Neural cell (in vitro differentiated cells): ENCODE measurements around the gene TLE7. TPM values are rescaled to one million over a fixed set of nuclear protein-coding genes. Genes with fewer than 3 reads are reported as not detected.

ENCODE experiments used
- H2AFZ ChIP-seq: fragments of 200-600, 300-800 bp; sonication (generic), shearing (Covaris generic); 2 replicates; pipeline ENCODE4 v1.6.0; 2014; ENCODE audit warnings: low read depth, mild to moderate bottlenecking, antibody characterized with exemption, low read length, moderate library complexity
- H3F3A ChIP-seq: fragments of 200-600 bp; shearing (Covaris generic); 2 replicates; pipeline ENCODE4 v1.6.1; 2016; ENCODE audit warnings: mild to moderate bottlenecking, moderate library complexity, mixed read lengths, antibody characterized with exemption, low read length; ENCODE audit not compliant: insufficient read depth, poor library complexity, severe bottlenecking
- H3K27ac ChIP-seq: fragments of 200-600, 300-800 bp; sonication (generic), shearing (Covaris generic); 2 replicates; pipeline ENCODE4 v1.5.1; 2014; ENCODE audit warnings: mild to moderate bottlenecking, low read length, moderate library complexity
- H3K27me3 ChIP-seq: fragments of 300-800, 200-600 bp; sonication (generic), shearing (Covaris generic); 2 replicates; pipeline ENCODE4 v1.6.0; 2014; ENCODE audit warnings: mild to moderate bottlenecking, low read depth, low read length, moderate library complexity; ENCODE audit not compliant: insufficient read depth
- H3K36me3 ChIP-seq: fragments of 300-800, 200-600 bp; sonication (generic), shearing (Covaris generic); 2 replicates; pipeline ENCODE4 v1.5.1; 2014; ENCODE audit warnings: mild to moderate bottlenecking, antibody characterized with exemption, low read length, moderate library complexity; ENCODE audit not compliant: insufficient read depth
- H3K4me2 ChIP-seq: fragments of 300-800, 200-600 bp; sonication (generic), shearing (Covaris generic); 2 replicates; pipeline ENCODE4 v1.6.0; 2014; ENCODE audit warnings: mild to moderate bottlenecking, low read length
- H3K4me3 ChIP-seq: fragments of 300-800, 200-600 bp; sonication (generic), shearing (Covaris generic); 2 replicates; pipeline ENCODE4 v1.5.1; 2014; ENCODE audit warnings: mild to moderate bottlenecking, low read length, moderate library complexity
- H3K79me2 ChIP-seq: fragments of 200-600 bp; shearing (Covaris generic); replicated peaks from 2 replicates; pipeline ENCODE4 v1.6.0; 2014; ENCODE audit warnings: mild to moderate bottlenecking, low read length, moderate library complexity; ENCODE audit not compliant: insufficient read depth
- H3K9ac ChIP-seq: fragments of 300-800, 200-600 bp; sonication (generic), shearing (Covaris generic); 2 replicates; pipeline ENCODE4 v1.6.1; 2016; ENCODE audit warnings: mild to moderate bottlenecking, low read length, mixed read lengths
- H3K9me2 ChIP-seq: fragments of 200-600 bp; shearing (Covaris generic); 2 replicates; pipeline ENCODE4 v1.6.1; 2016; ENCODE audit warnings: mild to moderate bottlenecking, low read length, mixed read lengths; ENCODE audit not compliant: insufficient read depth
- H3K9me3 ChIP-seq: fragments of 200-600, 300-800 bp; sonication (generic), shearing (Covaris generic); 2 replicates; pipeline ENCODE4 v1.6.1; 2016; ENCODE audit warnings: mild to moderate bottlenecking, mixed run types, low read length, moderate library complexity, mixed read lengths
- H4K20me1 ChIP-seq: fragments of 200-600 bp; shearing (Covaris generic); 2 replicates; pipeline ENCODE4 v1.6.1; 2016; ENCODE audit warnings: mild to moderate bottlenecking, mixed run types; ENCODE audit not compliant: insufficient read depth
- CTCF ChIP-seq: fragments of 450-650 bp; IDR thresholded peaks from 2 replicates; pipeline ENCODE4 v1.5.1; 2014; ENCODE audit warnings: antibody characterized with exemption, mild to moderate bottlenecking, moderate library complexity; ENCODE audit not compliant: poor library complexity, severe bottlenecking
- EP300 ChIP-seq: fragments of 450-650 bp; conservative IDR thresholded peaks from 2 replicates; pipeline ENCODE4 v1.6.1; 2014; ENCODE audit warnings: antibody characterized with exemption, mild to moderate bottlenecking, moderate library complexity; ENCODE audit not compliant: poor library complexity, severe bottlenecking
- EZH2 ChIP-seq: fragments of 200-600, 300-800 bp; shearing (Covaris generic), sonication (generic); IDR thresholded peaks from 2 replicates; pipeline ENCODE4 v1.6.1; 2014; ENCODE audit warnings: antibody characterized with exemption, low read length, borderline replicate concordance, mild to moderate bottlenecking; ENCODE audit not compliant: insufficient read depth, poor library complexity, severe bottlenecking
- MXI1 ChIP-seq: fragments of 450-650 bp; conservative IDR thresholded peaks from 2 replicates; pipeline ENCODE4 v1.6.1; 2014; ENCODE audit warnings: antibody characterized with exemption, mild to moderate bottlenecking; ENCODE audit not compliant: poor library complexity, severe bottlenecking
- POLR2AphosphoS5 ChIP-seq: IDR thresholded peaks from 2 replicates; pipeline ENCODE4 v1.6.1; 2012
- REST ChIP-seq: IDR thresholded peaks from 2 replicates; pipeline ENCODE4 v1.6.1; 2012; ENCODE audit warnings: borderline replicate concordance
- SMC3 ChIP-seq: fragments of 450-650 bp; conservative IDR thresholded peaks from 2 replicates; pipeline ENCODE4 v1.6.1; 2014; ENCODE audit warnings: antibody characterized with exemption, mild to moderate bottlenecking, moderate library complexity; ENCODE audit not compliant: poor library complexity
- TAF1 ChIP-seq: IDR thresholded peaks from 2 replicates; pipeline ENCODE4 v1.6.1; 2012; ENCODE audit warnings: low read depth
- polyA plus RNA-seq: library from polyadenylated mRNA; depleted of rRNA; stranded (reverse); fragments of >200 nt; gene quantifications from 2 replicates; pipeline ENCODE4 v1.2.3, GENCODE V29; 2014

The TLE7 gene
- polyA plus RNA-seq, 1 donor from 2014 or later = not detected

- Histone ChIP-seq H3K79me2 (no peaks in the 10 kb centered on the region), H3K27ac (no peak overlapping the region), H3K27me3 (peaks cover 10% of the 10 kb centered on the region)
These were observed 11.1 kb downstream of the TLE7 start for GRCh38 chr16:71430744-71431143.

DNA sequence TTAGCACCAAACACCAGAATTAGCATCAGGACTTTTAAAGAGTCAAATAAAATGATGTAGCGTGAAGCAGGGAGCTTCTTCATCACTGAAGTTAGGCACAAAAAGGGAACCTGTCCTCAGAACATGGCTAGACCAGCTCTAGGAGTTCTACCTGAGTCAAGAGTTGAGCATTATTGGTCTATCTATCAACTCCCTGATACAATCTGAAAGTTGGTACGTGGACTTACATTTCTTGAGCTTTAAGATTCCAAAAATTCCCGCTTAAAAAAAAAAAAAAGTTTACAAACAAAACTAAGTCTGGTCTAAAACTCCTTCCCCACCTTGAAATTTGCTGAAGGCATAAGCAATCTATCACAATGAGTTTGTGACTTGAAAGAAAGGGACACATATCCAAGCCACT is 12.3 kb downstream of the TLE7 start:
- Histone ChIP-seq H3K27ac (no peak overlapping the region), H3K9me2 (no peaks in the 10 kb centered on the region), H3K36me3 (no peaks in the 10 kb centered on the region), H3K4me2 (no peak overlapping the region), H3K9me3 (no peaks in the 10 kb centered on the region), H3K79me2 (no peaks in the 10 kb centered on the region), H3K27me3 (peaks cover 21% of the 10 kb centered on the region), H3F3A (no peaks in the 10 kb centered on the region), H3K9ac (no peak overlapping the region), H3K4me3 (no peak overlapping the region), H2AFZ (no peak overlapping the region), H4K20me1 (no peaks in the 10 kb centered on the region)
- TF ChIP-seq MXI1 (no peak), SMC3 (no peak), TAF1 (no peak), EP300 (no peak), CTCF (no peak), EZH2 (no peak), REST (no peak), POLR2AphosphoS5 (no peak)

More at GRCh38 chr16:71430744-71431143, 11.1 kb downstream of the TLE7 start:
- TF ChIP-seq CTCF (no peak), EP300 (no peak), REST (no peak), EZH2 (no peak)
- H3F3A ChIP-seq = no peaks in the 10 kb centered on the region
- no peak overlapping the region for H3K4me2 ChIP-seq
- no peaks in the 10 kb centered on the region for H3K36me3 ChIP-seq
- no peaks in the 10 kb centered on the region for H3K9me3 ChIP-seq
- no peak overlapping the region for H3K4me3 ChIP-seq
- no peaks in the 10 kb centered on the region for H3K9me2 ChIP-seq
- no peak overlapping the region for H2AFZ ChIP-seq
- no peak overlapping the region for H3K9ac ChIP-seq
- no peaks in the 10 kb centered on the region for H4K20me1 ChIP-seq
